IMR-90 (cell line): ENCODE data around the gene WDFY2. TPM values are rescaled to one million over a fixed set of nuclear protein-coding genes. Genes with fewer than 3 reads are reported as not detected.

ENCODE experiments used
- ATAC-seq: fragments of 200-7000 bp; cut with Tn5 transposase; 2 replicates; pipeline ENCODE4 v1.9.1; 2020; ENCODE audit warnings: low read depth, mild to moderate bottlenecking, moderate library complexity
- BruUV-seq: library from RNA; stranded (reverse); fragments of 400-500 nt; replicated peaks from 2 replicates; lab custom pipeline; 2021; lab: Mats Ljungman, UMichigan
- CTCF ChIA-PET: fragments of 300-600 bp; formaldehyde crosslinking; extraction: SDS; loops from one replicate; lab custom pipeline; 2021; ENCODE audit warnings: antibody characterized with exemption; lab: Yijun Ruan, JAX
- POLR2A ChIA-PET: fragments of 300-600 bp; sonication (Branson Sonifier 250); formaldehyde crosslinking; loops from one replicate; lab custom pipeline; 2022; ENCODE audit warnings: antibody characterized with exemption; ENCODE audit not compliant: unreplicated experiment; lab: Charles Lee
- DNase-seq: peaks from one replicate; pipeline ENCODE4 v3.0.0; 2013
- H2AFZ ChIP-seq: replicated peaks from 2 replicates; pipeline ENCODE3; 2013; ENCODE audit warnings: low read length, mild to moderate bottlenecking; ENCODE audit not compliant: poor library complexity
- H2AK5ac ChIP-seq: 2 replicates; pipeline ENCODE4 v1.6.1; 2013; ENCODE audit warnings: low read depth, low read length, inconsistent platforms
- H2AK9ac ChIP-seq: replicated peaks from 2 replicates; pipeline ENCODE3; 2013; ENCODE audit warnings: mild to moderate bottlenecking, low read depth, low read length, moderate library complexity; ENCODE audit not compliant: poor library complexity
- H2BK120ac ChIP-seq: 2 replicates; pipeline ENCODE4 v1.6.1; 2013; ENCODE audit warnings: low read depth, low read length, inconsistent platforms
- H2BK15ac ChIP-seq: 3 replicates; pipeline ENCODE4 v1.6.1; 2013; ENCODE audit warnings: low read depth, low read length, inconsistent platforms
- H2BK20ac ChIP-seq: 2 replicates; pipeline ENCODE4 v1.6.1; 2013; ENCODE audit warnings: low read depth, mild to moderate bottlenecking, inconsistent platforms, low read length, moderate library complexity
- H2BK5ac ChIP-seq: 2 replicates; pipeline ENCODE4 v1.6.1; 2013; ENCODE audit warnings: mild to moderate bottlenecking, low read depth, low read length, inconsistent platforms; ENCODE audit not compliant: poor library complexity, severe bottlenecking
- H3K14ac ChIP-seq: replicated peaks from 2 replicates; pipeline ENCODE4 v1.6.1; 2013; ENCODE audit warnings: low read depth, low read length, inconsistent platforms
- H3K18ac ChIP-seq: 2 replicates; pipeline ENCODE4 v1.6.1; 2013; ENCODE audit warnings: low read depth, low read length, control low read depth
- H3K23ac ChIP-seq: 2 replicates; pipeline ENCODE4 v1.6.1; 2013; ENCODE audit warnings: low read depth, low read length, inconsistent platforms
- H3K27ac ChIP-seq: 2 replicates; pipeline ENCODE4 v1.5.1; 2013; ENCODE audit warnings: mild to moderate bottlenecking, control low read depth, low read length; ENCODE audit not compliant: insufficient read depth
- H3K27me3 ChIP-seq: 2 replicates; pipeline ENCODE4 v1.6.1; 2013; ENCODE audit warnings: low read length; ENCODE audit not compliant: control insufficient read depth, insufficient read depth
- H3K36me3 ChIP-seq: 2 replicates; pipeline ENCODE4 v1.6.1; 2013; ENCODE audit warnings: low read length, mixed read lengths; ENCODE audit not compliant: control insufficient read depth, insufficient read depth
- H3K4ac ChIP-seq: 2 replicates; pipeline ENCODE4 v1.6.1; 2013; ENCODE audit warnings: low read depth, low read length, inconsistent platforms
- H3K4me1 ChIP-seq: 2 replicates; pipeline ENCODE4 v1.6.1; 2013; ENCODE audit warnings: low read length, mixed read lengths; ENCODE audit not compliant: control insufficient read depth, insufficient read depth
- H3K4me2 ChIP-seq: 2 replicates; pipeline ENCODE4 v1.6.1; 2013; ENCODE audit warnings: low read depth, mild to moderate bottlenecking, control low read depth, low read length, moderate library complexity
- H3K4me3 ChIP-seq: 2 replicates; pipeline ENCODE4 v1.5.1; 2013; ENCODE audit warnings: low read depth, mild to moderate bottlenecking, control low read depth, low read length, moderate library complexity; ENCODE audit not compliant: insufficient read depth
- H3K56ac ChIP-seq: 2 replicates; pipeline ENCODE4 v1.6.1; 2013; ENCODE audit warnings: low read length, inconsistent platforms; ENCODE audit not compliant: insufficient read depth; ENCODE audit errors: extremely low read depth
- H3K79me1 ChIP-seq, 2 experiments: 2 replicates each; pipeline ENCODE4 v1.6.1; 2013; ENCODE audit warnings: low read length in 2 of 2, inconsistent platforms in 1 of 2, low read depth in 1 of 2
- H3K9ac ChIP-seq: 2 replicates; pipeline ENCODE4 v1.6.1; 2013; ENCODE audit warnings: low read depth, low read length, control low read depth
- H3K9me1 ChIP-seq: 2 replicates; pipeline ENCODE4 v1.6.1; 2013; ENCODE audit warnings: low read length, inconsistent platforms; ENCODE audit not compliant: insufficient read depth
- H3K9me3 ChIP-seq: 2 replicates; pipeline ENCODE4 v1.6.1; 2013; ENCODE audit warnings: low read length; ENCODE audit not compliant: control insufficient read depth, insufficient read depth
- H4K20me1 ChIP-seq: 2 replicates; pipeline ENCODE4 v1.6.1; 2013; ENCODE audit warnings: low read length, inconsistent platforms; ENCODE audit not compliant: insufficient read depth
- H4K5ac ChIP-seq: 2 replicates; pipeline ENCODE4 v1.6.1; 2013; ENCODE audit warnings: mild to moderate bottlenecking, low read depth, low read length, control low read depth
- H4K8ac ChIP-seq, 2 experiments: 2 replicates each; pipeline ENCODE4 v1.6.1; 2013; ENCODE audit warnings: low read depth in 2 of 2, low read length in 2 of 2, control low read depth in 1 of 2, inconsistent platforms in 1 of 2
- H4K91ac ChIP-seq: 2 replicates; pipeline ENCODE4 v1.6.1; 2013; ENCODE audit warnings: low read depth, low read length, inconsistent platforms; ENCODE audit not compliant: insufficient read depth
- MAFK ChIP-seq: IDR thresholded peaks from 2 replicates; pipeline ENCODE4 v1.6.1; 2012; ENCODE audit warnings: low read depth, low read length, improper control_type of control experiment
- POLR2A ChIP-seq: IDR thresholded peaks from 2 replicates; pipeline ENCODE4 v1.6.1; 2012; ENCODE audit warnings: mild to moderate bottlenecking, low read depth, low read length
- RAD21 ChIP-seq: IDR thresholded peaks from 2 replicates; pipeline ENCODE4 v1.6.1; 2012; ENCODE audit warnings: low read length, improper control_type of control experiment
- WGBS, 2 experiments: methylation state at CpG; one replicate each; pipeline versions ENCODE4 v1.1.5 to v1.1.7; 2013; ENCODE audit warnings: missing lambda C conversion rate in 2 of 2; ENCODE audit not compliant: insufficient read length in 1 of 2; ENCODE audit errors: extremely low coverage in 2 of 2; 5-methylcytosine and 5-hydroxymethylcytosine counted together
- dilution Hi-C: fragments of 300-500 bp; cut with HindIII; formaldehyde crosslinking; loops from one replicate; pipeline ENCODE4 v1.14.3; 2018; ENCODE audit warnings: low sequenced_read_pairs; ENCODE audit not compliant: unreplicated experiment
- in situ Hi-C: fragments of 300-500 bp; cut with MboI; formaldehyde crosslinking; loops from 3 replicates; pipeline ENCODE4 v1.14.3; 2019; ENCODE audit warnings: low sequenced_read_pairs, inconsistent platforms, mixed read lengths
- intact Hi-C: fragments of 100-400 bp; cut with micrococcal nuclease; formaldehyde crosslinking; loops from 2 replicates; pipeline ENCODE4 v1.10.0; 2022
- polyA plus RNA-seq, 3 experiments: library from polyadenylated mRNA; depleted of rRNA; stranded (reverse); fragments of >200 nt; gene quantifications; 2 replicates each; pipeline ENCODE4 v1.2.3, GENCODE V29; 2012; ENCODE audit warnings: low replicate concordance in 1 of 3
- total RNA-seq: library from RNA; depleted of rRNA; stranded (reverse); fragments of >200 nt; gene quantifications from 2 replicates; pipeline ENCODE4 v1.2.3, GENCODE V29; 2012

WDFY2 gene
- total and polyA plus RNA-seq, 2 of the 4 experiments (the other 2 are of a cell fraction), result 4.3 to 5.4 TPM

GRCh38 chr13:51778392-51778791 lies 194.1 kb downstream of the WDFY2 start:
- Histone ChIP-seq H4K20me1 (no peaks in the 10 kb centered on the region), H3K56ac (no peak overlapping the region), H2BK120ac (no peak overlapping the region), H4K5ac (no peak overlapping the region), H3K27ac (no peak overlapping the region), H3K27me3 (peaks cover 9% of the 10 kb centered on the region), H2BK15ac (no peak overlapping the region), H2BK20ac (no peak overlapping the region), H3K36me3 (no peaks in the 10 kb centered on the region), H4K91ac (no peak overlapping the region), H3K4ac (no peak overlapping the region), H3K23ac (no peak overlapping the region), H3K9me3 (no peaks in the 10 kb centered on the region), H3K4me1 (no peaks in the 10 kb centered on the region), H3K4me3 (no peak overlapping the region), H3K4me2 (no peak overlapping the region), H2AK9ac (no peak overlapping the region), H3K9me1 (peaks cover 4% of the 10 kb centered on the region; the same call in 1 of the 2 replicates), H2BK5ac (no peak overlapping the region), H2AK5ac (no peak overlapping the region), H4K8ac (no peak overlapping the region), H3K14ac (no peak overlapping the region), H3K18ac (no peak overlapping the region), H3K79me1 (no peaks in the 10 kb centered on the region), H2AFZ (no peak overlapping the region), H3K9ac (no peak overlapping the region)
- ATAC-seq (no peak), DNase-seq (no peak)
- ChIA-PET POLR2A (no interaction called here), CTCF (no interaction called here)
- no TSS peak for BruUV-seq
- TF ChIP-seq POLR2A, result no peak
- TF ChIP-seq MAFK, result no peak
- no peak for TF ChIP-seq RAD21
- intact Hi-C loops, result no loop called here
- no CpG with 5 or more reads among the region's 11 CpGs for WGBS, 2 experiments
- dilution Hi-C loops, result no loop called here
- in situ Hi-C loops, result no loop called here
